Activated CD8-positive, alpha-beta memory T cell treated with anti-CD3 and anti-CD28 coated beads, Interleukin-2, amount 50 U/mL, for 24 hours (primary cell): ENCODE results near the gene MACO1.
"Not testable (repeated sequence)": the region's sequence is repeated elsewhere in the genome, so short reads cannot be mapped to it uniquely, and the experiment has no call there.

ENCODE experiments used
- DNase-seq: peaks from one replicate; pipeline ENCODE4 v3.0.0-alpha.2; 2020; ENCODE audit errors: extremely low read depth

Gene MACO1

GRCh38 chr1:25425098-25426085 is 5.3 kb upstream of the MACO1 start:
- no peak for DNase-seq

GRCh38 chr1:25427696-25428095 is 3.0 kb upstream of the MACO1 start:
- DNase-seq, result no peak

- DNase-seq, result no peak
These were observed 2.1 kb upstream of the MACO1 start for GRCh38 chr1:25428475-25429166.

GRCh38 chr1:25430967-25431881 is 527 bp downstream of the MACO1 start:
- DNase-seq, result no peak

- DNase-seq, result no peak
These were observed 1.4 kb downstream of the MACO1 start for GRCh38 chr1:25431955-25432719.

- no peak for DNase-seq
These were observed 2.2 kb downstream of the MACO1 start for GRCh38 chr1:25432749-25433388.

GRCh38 chr1:25433389-25434186 is 2.9 kb downstream of the MACO1 start:
- DNase-seq, result no peak

- DNase-seq, result no peak
These were observed 4.9 kb downstream of the MACO1 start for GRCh38 chr1:25435397-25436108.

GRCh38 chr1:25437672-25438071 is 7.0 kb downstream of the MACO1 start:
- DNase-seq, result no peak

GRCh38 chr1:25439287-25439686 is 8.6 kb downstream of the MACO1 start:
- DNase-seq, result no peak

GRCh38 chr1:25442178-25442577 is 11.5 kb downstream of the MACO1 start:
- no peak for DNase-seq

GRCh38 chr1:25443030-25443699 is 12.5 kb downstream of the MACO1 start:
- no peak for DNase-seq

- not testable (repeated sequence) for DNase-seq
These were observed 13.9 kb downstream of the MACO1 start for GRCh38 chr1:25444604-25445003.

GRCh38 chr1:25445993-25446538 is 15.4 kb downstream of the MACO1 start:
- no peak for DNase-seq

GRCh38 chr1:25447547-25447946 is 16.9 kb downstream of the MACO1 start:
- DNase-seq, result no peak

- DNase-seq, result no peak
These were observed 20.2 kb downstream of the MACO1 start for GRCh38 chr1:25450891-25451290.

- no peak for DNase-seq
These were observed 21.2 kb downstream of the MACO1 start for GRCh38 chr1:25451908-25452307.

- no peak for DNase-seq
These were observed 25.8 kb downstream of the MACO1 start for GRCh38 chr1:25456502-25456901.
